ENCODE data around the gene SLC43A3.

Gene SLC43A3

GRCh38 chr11:57427727-57428082 is 784 bp upstream of the SLC43A3 start:
- no peak for DNase-seq (ENCODE audit: low read depth)
- no peak for TF ChIP-seq CTCF (conservative IDR thresholded peaks at IDR 0.05; ENCODE audit: low read depth, low read length)
- no peak overlapping the region for H3K4me3 ChIP-seq (ENCODE audit: low read depth, low read length)

DNA sequence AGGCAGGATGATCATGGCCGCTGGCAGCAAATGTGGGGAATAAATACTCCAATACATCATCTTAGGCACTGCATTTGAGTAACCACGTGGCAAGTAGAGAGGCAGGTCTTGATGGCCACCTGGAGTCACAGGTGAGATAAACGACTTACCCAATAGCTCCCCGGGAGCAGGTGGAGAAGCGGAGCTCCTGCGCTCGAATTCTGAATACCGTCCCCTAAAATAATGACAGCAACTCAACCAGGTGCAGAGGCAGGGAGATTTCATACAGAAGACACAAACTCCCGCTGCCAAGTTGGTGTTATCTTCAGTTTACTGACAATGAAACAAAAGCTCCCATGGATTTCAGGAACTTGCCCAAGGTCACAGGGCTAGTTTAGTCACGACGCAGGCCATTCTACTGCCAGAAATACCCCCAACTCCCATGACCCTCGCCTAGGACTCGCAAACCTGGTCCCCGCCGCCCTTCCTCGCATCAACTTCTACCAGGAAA is 437 bp downstream of the SLC43A3 start:
- peak overlapping the region; percentile 58 for H3K4me3 ChIP-seq (ENCODE audit: low read depth, low read length)
- peak; percentile 28 for DNase-seq (ENCODE audit: low read depth)
- no peak for TF ChIP-seq CTCF (conservative IDR thresholded peaks at IDR 0.05; ENCODE audit: low read depth, low read length)

DNA sequence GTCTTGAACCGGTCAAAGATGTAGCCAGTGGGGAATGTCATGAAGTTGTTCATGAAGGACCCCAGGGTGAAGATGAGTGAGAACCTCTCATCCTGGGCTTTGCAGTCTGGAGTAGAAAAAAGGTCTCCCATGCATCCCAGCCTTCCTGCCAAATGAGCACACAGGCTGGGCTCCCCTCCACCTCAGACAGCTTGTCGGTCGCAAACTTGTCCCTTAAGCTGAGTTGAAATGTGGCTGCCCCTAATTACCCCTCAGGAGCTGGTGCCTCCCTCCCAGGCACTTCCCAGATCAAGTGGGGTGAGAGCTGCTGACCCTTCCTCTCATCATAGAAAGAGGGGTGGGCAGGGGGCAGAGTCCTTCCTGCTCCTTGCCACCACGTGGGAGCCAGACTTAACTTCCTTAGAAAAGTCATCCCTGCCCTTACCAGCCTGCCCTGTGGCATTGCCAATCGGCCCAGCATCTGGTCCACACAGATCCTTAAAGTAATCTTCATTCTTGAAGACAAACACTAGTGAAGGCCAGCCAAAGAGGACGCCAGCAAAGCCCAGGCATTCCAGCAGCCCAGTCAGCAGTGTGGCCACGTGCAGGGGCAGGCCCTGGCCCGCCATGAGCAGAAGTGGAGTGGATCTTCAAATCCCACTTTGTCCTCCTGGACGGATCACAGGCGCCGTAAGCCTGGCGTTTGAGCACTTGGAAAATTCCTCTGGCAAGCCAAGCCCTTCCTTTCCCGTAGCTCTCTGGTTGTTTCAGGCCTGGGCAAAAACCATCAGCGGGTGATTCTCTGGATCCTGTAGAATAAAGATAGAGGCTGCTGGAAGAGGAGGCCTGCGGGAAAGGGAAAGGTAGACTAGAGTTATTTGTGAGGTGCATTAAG is 1.1 kb downstream of the SLC43A3 start:
- TF ChIP-seq CTCF (conservative IDR thresholded peaks at IDR 0.05; ENCODE audit: low read depth, low read length) = no peak

DNA sequence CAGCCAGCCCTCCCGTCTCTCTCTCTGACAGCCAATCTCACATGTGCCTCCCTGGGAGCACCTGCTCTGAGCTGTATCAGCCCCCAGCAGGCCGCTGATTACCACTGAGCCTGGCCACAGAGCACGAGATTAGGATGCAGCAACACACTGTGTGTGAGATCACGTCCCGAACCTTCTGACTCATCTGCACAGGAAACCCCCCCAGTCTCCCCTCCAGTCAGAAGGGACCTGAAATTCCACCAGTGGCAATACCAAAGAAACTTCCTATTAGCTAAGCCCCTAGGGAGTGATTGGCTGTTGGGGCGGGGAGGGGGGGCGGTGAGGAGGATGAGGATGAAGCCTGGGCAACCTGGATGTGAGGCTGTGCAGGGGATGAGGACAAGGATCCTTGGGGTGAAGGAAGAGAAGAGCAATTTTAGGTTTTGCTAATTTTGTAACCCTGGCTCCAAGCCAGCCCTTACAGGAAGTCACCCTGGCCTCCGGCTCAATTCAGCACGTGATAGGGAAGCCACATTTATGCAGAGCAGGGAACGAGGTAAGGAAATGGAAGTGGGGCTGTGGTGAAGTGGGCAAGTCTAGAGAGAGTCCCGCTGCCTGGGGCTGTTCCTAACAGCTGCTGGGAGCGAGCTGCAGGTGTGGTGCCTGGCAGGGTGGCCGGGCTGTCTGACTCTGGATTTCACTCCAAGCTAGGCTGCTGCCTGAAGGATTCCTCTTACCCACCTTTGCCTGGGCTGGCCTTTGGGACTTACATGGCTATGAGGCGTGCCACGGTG is 1.9 kb downstream of the SLC43A3 start:
- TF ChIP-seq CTCF (conservative IDR thresholded peaks at IDR 0.05; ENCODE audit: low read depth, low read length) = no peak
- no peak overlapping the region for H3K4me3 ChIP-seq (ENCODE audit: low read depth, low read length)
- peak; percentile 97 for DNase-seq (ENCODE audit: low read depth)

More for the DNA sequence above, 1.1 kb downstream of the SLC43A3 start:
- no peak for DNase-seq (ENCODE audit: low read depth)
- H3K4me3 ChIP-seq (ENCODE audit: low read depth, low read length) = no peak overlapping the region

DNA sequence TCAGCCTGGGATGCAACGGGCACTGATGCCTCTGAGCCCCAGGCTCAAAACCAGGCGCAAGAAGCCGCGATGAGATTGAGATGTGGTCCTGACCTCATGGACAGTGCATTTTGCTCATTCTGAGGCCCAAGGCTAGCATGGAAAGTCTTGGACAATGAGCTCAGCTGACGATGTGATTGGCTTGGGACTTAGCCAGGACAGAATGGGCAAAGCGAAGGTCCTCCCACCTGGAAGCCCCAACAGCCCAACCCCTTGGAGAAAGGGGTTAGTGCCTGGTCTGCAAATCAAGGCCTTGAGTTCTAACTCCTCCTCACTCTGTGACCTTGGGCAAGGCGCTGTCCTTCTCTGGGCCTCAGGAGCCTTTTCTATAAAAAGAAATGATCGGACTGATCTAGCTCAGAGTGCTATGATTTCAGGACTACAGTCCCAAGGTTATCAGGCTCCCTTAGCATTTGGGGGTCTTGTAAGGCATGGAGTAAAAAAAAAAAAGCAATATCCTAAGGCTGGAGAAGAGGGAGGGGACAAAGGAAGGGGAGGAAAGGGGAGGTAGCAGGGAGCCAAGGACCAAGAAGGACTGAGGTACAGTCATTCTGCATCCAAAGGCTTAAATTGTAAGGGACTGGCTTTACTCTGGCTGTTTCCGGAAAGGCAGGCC is 2.7 kb downstream of the SLC43A3 start:
- H3K4me3 ChIP-seq (ENCODE audit: low read depth, low read length) = no peak overlapping the region
- no peak for TF ChIP-seq CTCF (conservative IDR thresholded peaks at IDR 0.05; ENCODE audit: low read depth, low read length)
- DNase-seq (ENCODE audit: low read depth) = no peak

DNA sequence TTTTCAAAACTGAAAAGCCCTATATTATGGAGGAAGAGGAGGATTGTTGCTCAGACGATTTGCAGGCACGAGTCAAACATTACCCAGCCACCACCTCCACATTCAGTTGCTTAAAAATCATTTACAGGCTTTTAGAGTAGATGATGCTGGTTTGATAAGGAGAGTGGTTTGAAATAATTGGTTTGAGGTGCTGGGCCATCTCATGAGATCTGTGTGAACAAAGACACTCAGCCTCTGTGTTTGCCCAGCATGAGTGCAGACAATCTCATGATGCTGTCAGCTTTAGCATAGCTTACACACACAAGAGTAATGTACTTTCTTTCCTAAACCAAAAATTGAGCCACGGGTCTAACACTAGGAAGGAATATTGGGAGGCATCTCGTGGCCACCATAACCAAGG is 4.3 kb downstream of the SLC43A3 start:
- no peak for DNase-seq (ENCODE audit: low read depth)
- H3K4me3 ChIP-seq (ENCODE audit: low read depth, low read length) = no peak overlapping the region

More for the DNA sequence above, 4.3 kb downstream of the SLC43A3 start:
- no peak for TF ChIP-seq CTCF (conservative IDR thresholded peaks at IDR 0.05; ENCODE audit: low read depth, low read length)

Data from choroid plexus epithelial cell (primary cell).